ENCODE measurements around the gene SGIP1. TPM values are rescaled to one million over a fixed set of nuclear protein-coding genes. Genes with fewer than 3 reads are reported as not detected.
A peak's percentile ranks its signal among the peaks of the same experiment; 100 is the strongest.

The SGIP1 gene
- total and polyA plus RNA-seq, 8 donors: 6.8 to 16.6 (median 8.6) TPM

DNA sequence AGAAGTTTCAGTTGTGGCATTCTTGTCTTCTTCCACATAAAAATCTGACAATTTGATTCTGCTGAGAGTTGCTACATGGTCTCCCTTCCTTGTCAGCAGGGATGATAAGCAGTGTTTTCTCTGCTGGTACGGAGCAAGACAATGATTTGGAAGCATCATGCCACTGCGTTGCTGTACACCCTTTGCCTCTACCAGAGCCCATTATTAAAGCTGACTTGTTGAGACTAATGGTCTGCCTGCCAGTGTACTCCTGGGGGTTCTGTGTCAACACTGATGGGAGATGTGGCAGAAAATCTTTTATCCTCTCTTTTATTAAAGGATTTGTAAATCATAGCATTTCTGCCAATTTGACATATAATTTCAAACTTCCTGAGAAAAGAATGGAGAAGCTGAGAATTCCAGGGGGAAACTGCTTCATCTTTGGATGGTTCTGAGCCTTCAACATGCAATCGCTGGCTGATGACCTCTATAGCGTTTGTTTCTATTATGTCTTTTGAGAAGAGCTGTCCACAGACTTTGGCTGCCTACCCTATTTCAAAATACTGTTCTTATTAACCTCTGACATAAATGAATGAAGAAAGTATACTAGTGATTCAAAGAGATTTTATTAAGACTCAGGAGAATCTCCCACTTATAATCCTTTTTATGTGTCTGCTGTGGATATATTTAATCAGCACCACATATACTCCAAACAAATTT lies 170.4 kb downstream of the SGIP1 start:
- Histone ChIP-seq H3K27me3 (peaks cover 0 to 2% of the 10 kb centered on the region in 2 donors), H3K9me3 (no peaks in the 10 kb centered on the region), H3K4me1 (no peaks in the 10 kb centered on the region), H3K36me3 (no peaks in the 10 kb centered on the region), H3K4me3 (no peak overlapping the region), H3K27ac (no peak overlapping the region)
- TF ChIP-seq, protein P1, sequence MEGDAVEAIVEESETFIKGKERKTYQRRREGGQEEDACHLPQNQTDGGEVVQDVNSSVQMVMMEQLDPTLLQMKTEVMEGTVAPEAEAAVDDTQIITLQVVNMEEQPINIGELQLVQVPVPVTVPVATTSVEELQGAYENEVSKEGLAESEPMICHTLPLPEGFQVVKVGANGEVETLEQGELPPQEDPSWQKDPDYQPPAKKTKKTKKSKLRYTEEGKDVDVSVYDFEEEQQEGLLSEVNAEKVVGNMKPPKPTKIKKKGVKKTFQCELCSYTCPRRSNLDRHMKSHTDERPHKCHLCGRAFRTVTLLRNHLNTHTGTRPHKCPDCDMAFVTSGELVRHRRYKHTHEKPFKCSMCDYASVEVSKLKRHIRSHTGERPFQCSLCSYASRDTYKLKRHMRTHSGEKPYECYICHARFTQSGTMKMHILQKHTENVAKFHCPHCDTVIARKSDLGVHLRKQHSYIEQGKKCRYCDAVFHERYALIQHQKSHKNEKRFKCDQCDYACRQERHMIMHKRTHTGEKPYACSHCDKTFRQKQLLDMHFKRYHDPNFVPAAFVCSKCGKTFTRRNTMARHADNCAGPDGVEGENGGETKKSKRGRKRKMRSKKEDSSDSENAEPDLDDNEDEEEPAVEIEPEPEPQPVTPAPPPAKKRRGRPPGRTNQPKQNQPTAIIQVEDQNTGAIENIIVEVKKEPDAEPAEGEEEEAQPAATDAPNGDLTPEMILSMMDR (IDR thresholded peaks at IDR 0.05): no peak
- intact Hi-C loops (cut with DNase I): no loop called here
- DNase-seq (peak in 1 of 4 donors; percentile 7), ATAC-seq (no peak)

DNA sequence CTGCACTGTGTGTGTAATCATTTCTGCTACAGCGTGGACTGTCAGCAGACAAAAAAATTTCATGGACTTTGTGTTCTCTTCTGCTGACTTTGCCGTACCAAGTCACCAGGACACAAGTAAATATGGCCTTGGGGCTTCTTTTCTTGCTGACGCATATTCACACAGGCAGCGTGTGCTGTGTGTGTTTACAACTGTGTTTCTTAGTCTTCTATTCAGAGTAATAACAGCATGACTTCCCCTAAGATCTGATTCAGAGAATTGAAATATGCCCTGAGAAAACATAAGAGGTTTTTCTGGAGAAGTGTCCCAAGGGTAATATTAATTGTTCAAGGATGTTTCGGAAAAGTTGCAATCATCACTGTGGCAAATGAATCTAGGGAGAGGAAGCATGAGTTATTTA lies 171.2 kb downstream of the SGIP1 start:
- Histone ChIP-seq H3K36me3 (no peaks in the 10 kb centered on the region), H3K4me3 (no peak overlapping the region), H3K9me3 (no peaks in the 10 kb centered on the region), H3K27me3 (peaks cover 0 to 2% of the 10 kb centered on the region in 2 donors), H3K27ac (no peak overlapping the region), H3K4me1 (no peaks in the 10 kb centered on the region)
- DNase-seq (no peak), ATAC-seq (no peak)
- intact Hi-C loops (cut with DNase I): no loop called here
- TF ChIP-seq, protein P1 (IDR thresholded peaks at IDR 0.05): no peak

DNA sequence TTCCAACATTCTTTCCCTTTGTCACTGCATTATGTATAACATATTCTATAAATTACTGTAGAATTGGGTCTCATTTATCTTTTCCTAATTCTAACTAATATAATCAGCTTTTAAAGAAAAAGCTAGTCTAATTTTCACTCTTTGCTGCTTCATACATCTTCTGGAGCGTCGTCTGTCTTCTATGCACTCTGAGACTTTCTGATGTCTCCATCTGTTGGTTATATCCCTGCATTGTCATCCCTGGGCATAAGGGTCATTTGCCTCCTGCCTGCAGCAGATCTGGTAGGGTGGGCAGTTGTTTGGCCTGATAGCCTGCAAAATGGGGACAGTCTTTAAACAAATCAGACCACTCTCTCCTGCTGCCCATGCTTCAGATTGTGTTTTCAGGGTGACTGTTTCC lies 177.5 kb downstream of the SGIP1 start:
- ATAC-seq: no peak
- no peak overlapping the region for H3K4me3 ChIP-seq
- DNase-seq: no peak
- TF ChIP-seq, protein P1 (IDR thresholded peaks at IDR 0.05): no peak
- peaks cover 0 to 2% of the 10 kb centered on the region in 2 donors for H3K27me3 ChIP-seq
- H3K36me3 ChIP-seq: no peaks in the 10 kb centered on the region
- H3K9me3 ChIP-seq: no peaks in the 10 kb centered on the region
- intact Hi-C loops (cut with DNase I): no loop called here
- no peak overlapping the region for H3K27ac ChIP-seq
- no peaks in the 10 kb centered on the region for H3K4me1 ChIP-seq

DNA sequence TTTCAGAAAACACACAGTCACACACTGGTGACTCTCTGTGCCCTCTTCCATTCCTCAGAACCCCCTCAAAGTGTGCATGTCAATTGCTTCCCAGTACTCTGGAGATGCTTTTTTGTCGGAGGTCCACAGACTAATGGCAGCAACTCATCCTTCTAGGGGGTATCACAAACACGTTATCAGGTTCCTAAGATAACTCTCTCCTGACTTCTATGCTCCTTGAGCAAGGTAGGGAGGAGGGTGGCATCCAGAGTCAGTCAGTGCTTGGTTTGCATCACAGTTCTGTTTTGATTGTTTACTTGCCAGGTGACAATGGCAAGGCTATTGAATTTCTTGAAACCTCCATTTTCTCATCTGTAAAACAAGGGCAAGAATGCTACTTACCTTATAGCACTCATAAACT lies 178.9 kb downstream of the SGIP1 start:
- DNase-seq: no peak
- no peaks in the 10 kb centered on the region for H3K4me1 ChIP-seq
- no peaks in the 10 kb centered on the region for H3K9me3 ChIP-seq
- intact Hi-C loops (cut with DNase I): no loop called here
- no peak for ATAC-seq
- H3K27me3 ChIP-seq: no peaks in the 10 kb centered on the region
- no peak overlapping the region for H3K27ac ChIP-seq
- H3K36me3 ChIP-seq: no peaks in the 10 kb centered on the region
- no peak overlapping the region for H3K4me3 ChIP-seq
- TF ChIP-seq, protein P1 (IDR thresholded peaks at IDR 0.05): no peak

DNA sequence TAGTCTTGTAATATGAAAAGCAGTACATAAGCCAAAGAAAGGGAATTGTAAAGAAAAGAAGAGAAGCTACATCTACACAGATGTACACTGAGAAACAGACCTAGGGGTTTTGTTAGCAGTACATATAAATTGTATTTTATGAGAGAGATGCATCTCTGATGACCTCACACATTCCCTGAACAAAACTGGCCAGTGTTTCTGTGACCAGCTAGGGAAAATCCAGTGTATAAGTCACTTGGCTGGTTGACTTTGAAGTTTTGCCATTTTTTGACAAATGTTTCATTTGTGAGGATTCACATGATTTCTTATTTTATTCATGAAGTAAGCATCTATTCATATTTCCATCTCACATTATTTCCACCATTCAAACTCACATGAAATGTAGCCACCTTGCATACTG lies 190.0 kb downstream of the SGIP1 start:
- Histone ChIP-seq H3K27me3 (no peaks in the 10 kb centered on the region), H3K27ac (no peak overlapping the region), H3K4me3 (no peak overlapping the region), H3K9me3 (no peaks in the 10 kb centered on the region), H3K36me3 (no peaks in the 10 kb centered on the region), H3K4me1 (peaks cover 0 to 9% of the 10 kb centered on the region in 2 donors)
- ATAC-seq (no peak), DNase-seq (no peak)
- TF ChIP-seq, protein P1 (IDR thresholded peaks at IDR 0.05): no peak
- intact Hi-C loops (cut with DNase I): no loop called here
